Activated CD4-positive, CD25-positive, alpha-beta regulatory T cell treated with anti-CD3 and anti-CD28 coated beads, Interleukin-2, amount 50 U/mL, for 24 hours (primary cell): ENCODE measurements around the gene NF2.
A peak's percentile ranks its signal among the peaks of the same experiment; 100 is the strongest.

Experiments used
- ATAC-seq, 2 donors: fragments of 150-1000 bp; cut with Tn5 transposase; one replicate each; pipeline ENCODE4 v1.10.0; 2021; ENCODE audit warnings: mild to moderate bottlenecking in 1 of 2, moderate library complexity in 1 of 2

NF2 gene

GRCh38 chr22:29670626-29671025, 67.2 kb downstream of the NF2 start:
- ATAC-seq, result no peak

- no peak for ATAC-seq
Measured at GRCh38 chr22:29673361-29674066, 70.1 kb downstream of the NF2 start.

GRCh38 chr22:29674121-29674520, 70.7 kb downstream of the NF2 start:
- no peak for ATAC-seq

GRCh38 chr22:29679316-29679715, 75.9 kb downstream of the NF2 start:
- no peak for ATAC-seq

- no peak for ATAC-seq
Measured at GRCh38 chr22:29683536-29683935, 80.1 kb downstream of the NF2 start.

GRCh38 chr22:29684244-29684643, 80.8 kb downstream of the NF2 start:
- ATAC-seq, result no peak

GRCh38 chr22:29689206-29689879, 85.9 kb downstream of the NF2 start:
- no peak for ATAC-seq

GRCh38 chr22:29689880-29690213, 86.4 kb downstream of the NF2 start:
- ATAC-seq, result no peak

- no peak for ATAC-seq
Measured at GRCh38 chr22:29690476-29690875, 87.0 kb downstream of the NF2 start.

- ATAC-seq, result no peak
Measured at GRCh38 chr22:29691636-29692326, 88.3 kb downstream of the NF2 start.

GRCh38 chr22:29692327-29692640, 88.9 kb downstream of the NF2 start:
- no peak for ATAC-seq

- no peak for ATAC-seq
Measured at GRCh38 chr22:29693161-29693560, 89.7 kb downstream of the NF2 start.

GRCh38 chr22:29693671-29694070, 90.2 kb downstream of the NF2 start:
- no peak for ATAC-seq

GRCh38 chr22:29695129-29695926, 91.9 kb downstream of the NF2 start:
- ATAC-seq, result no peak

GRCh38 chr22:29697853-29698598, 94.6 kb downstream of the NF2 start:
- no peak for ATAC-seq

- ATAC-seq, result no peak
Measured at GRCh38 chr22:29700206-29700899, 96.9 kb downstream of the NF2 start.

- ATAC-seq, result no peak
Measured at GRCh38 chr22:29700900-29701154, 97.4 kb downstream of the NF2 start.

GRCh38 chr22:29701155-29701999, 97.9 kb downstream of the NF2 start:
- peak; percentile 58 to 62 for ATAC-seq

GRCh38 chr22:29702000-29702930, 98.8 kb downstream of the NF2 start:
- no peak for ATAC-seq

GRCh38 chr22:29702931-29703501, 99.6 kb downstream of the NF2 start:
- ATAC-seq, result no peak
